MG63 (cell line): ENCODE measurements around the gene FOXO1. TPM values are rescaled to one million over a fixed set of nuclear protein-coding genes. Genes with fewer than 3 reads are reported as not detected.

ENCODE experiments used
- DNase-seq: peaks from one replicate; pipeline ENCODE4 v3.0.0-alpha.2; 2020
- H3K27me3 ChIP-seq: fragments of 250-450 bp; sonication (Bioruptor Pico); 2 replicates; pipeline ENCODE4 v1.5.1; 2020; ENCODE audit warnings: mild to moderate bottlenecking, moderate library complexity
- H3K36me3 ChIP-seq: fragments of 250-450 bp; sonication (Bioruptor Pico); 2 replicates; pipeline ENCODE4 v1.5.1; 2020; ENCODE audit warnings: mild to moderate bottlenecking, moderate library complexity
- H3K4me3 ChIP-seq: fragments of 250-450 bp; sonication (Bioruptor Pico); 2 replicates; pipeline ENCODE4 v1.5.1; 2020; ENCODE audit warnings: mild to moderate bottlenecking, moderate library complexity
- H3K9me3 ChIP-seq: fragments of 250-450 bp; sonication (Bioruptor Pico); 2 replicates; pipeline ENCODE4 v1.5.1; 2020; ENCODE audit warnings: mild to moderate bottlenecking, moderate library complexity
- total RNA-seq: library from RNA; depleted of rRNA; stranded (reverse); fragments of >200 nt; shearing (Covaris generic); gene quantifications from 2 replicates; pipeline ENCODE4 v1.2.3, GENCODE V29; 2014; ENCODE audit warnings: low replicate concordance

Gene FOXO1
- total RNA-seq, 1 experiment from 2014 or later: 1.7 TPM

- Histone ChIP-seq H3K4me3 (no peak overlapping the region), H3K27me3 (no peaks in the 10 kb centered on the region), H3K36me3 (no peaks in the 10 kb centered on the region), H3K9me3 (no peaks in the 10 kb centered on the region)
- DNase-seq: no peak
Measured at GRCh38 chr13:40558656-40559055, 107.8 kb downstream of the FOXO1 start.

GRCh38 chr13:40556453-40556852, 110.0 kb downstream of the FOXO1 start:
- no peak for DNase-seq
- Histone ChIP-seq H3K4me3 (no peak overlapping the region), H3K9me3 (no peaks in the 10 kb centered on the region), H3K36me3 (no peaks in the 10 kb centered on the region), H3K27me3 (no peaks in the 10 kb centered on the region)

DNA sequence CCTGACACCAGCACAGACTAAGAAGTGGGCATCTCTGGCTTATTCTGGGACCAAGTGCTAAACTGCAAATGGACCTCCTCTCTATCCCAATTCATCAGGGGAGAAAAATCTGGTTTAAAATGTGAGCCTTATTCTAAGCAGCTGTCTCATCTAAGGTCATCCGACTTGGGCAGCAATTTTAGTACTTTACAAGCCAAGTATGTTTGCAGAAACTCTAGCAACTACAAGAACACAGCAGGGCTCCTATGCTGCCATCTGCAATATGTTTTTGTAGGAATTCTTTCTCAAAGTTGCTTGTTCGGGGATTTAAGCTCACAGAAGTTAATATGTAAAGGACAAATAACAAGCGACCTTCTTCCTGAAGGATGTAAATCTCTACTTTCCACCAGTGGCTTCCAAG, 113.1 kb downstream of the FOXO1 start:
- Histone ChIP-seq H3K27me3 (no peaks in the 10 kb centered on the region), H3K9me3 (no peaks in the 10 kb centered on the region), H3K4me3 (no peak overlapping the region), H3K36me3 (no peaks in the 10 kb centered on the region)
- DNase-seq: no peak

- no peak for DNase-seq
- Histone ChIP-seq H3K9me3 (no peaks in the 10 kb centered on the region), H3K36me3 (no peaks in the 10 kb centered on the region), H3K4me3 (no peak overlapping the region), H3K27me3 (no peaks in the 10 kb centered on the region)
Measured at GRCh38 chr13:40552895-40553294, 113.5 kb downstream of the FOXO1 start.

DNA sequence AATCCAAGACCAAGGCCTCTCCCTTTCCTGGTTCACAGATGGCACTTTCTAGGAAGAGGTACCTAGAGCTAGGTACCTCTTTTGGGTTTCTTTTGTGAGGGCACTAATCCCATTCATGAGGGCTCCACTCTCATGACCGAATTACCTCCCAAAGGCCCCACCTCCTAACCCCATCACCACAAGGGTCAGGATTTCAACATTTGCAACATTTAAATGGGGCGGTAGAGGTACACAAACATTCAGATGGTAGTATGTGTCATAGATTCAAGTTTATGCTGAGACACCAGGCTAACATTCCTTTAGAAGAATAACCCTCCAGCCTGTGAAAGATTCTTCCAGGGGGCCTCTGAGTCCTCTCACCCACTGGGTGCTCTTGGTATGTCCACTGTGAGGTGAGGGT, 116.3 kb downstream of the FOXO1 start:
- H3K27me3 ChIP-seq: no peaks in the 10 kb centered on the region
- DNase-seq: no peak
- no peaks in the 10 kb centered on the region for H3K9me3 ChIP-seq
- no peak overlapping the region for H3K4me3 ChIP-seq
- H3K36me3 ChIP-seq: no peaks in the 10 kb centered on the region

GRCh38 chr13:40549500-40550094, 116.8 kb downstream of the FOXO1 start:
- no peaks in the 10 kb centered on the region for H3K9me3 ChIP-seq
- DNase-seq: peak; percentile 23
- no peak overlapping the region for H3K4me3 ChIP-seq
- H3K36me3 ChIP-seq: no peaks in the 10 kb centered on the region
- H3K27me3 ChIP-seq: no peaks in the 10 kb centered on the region

DNA sequence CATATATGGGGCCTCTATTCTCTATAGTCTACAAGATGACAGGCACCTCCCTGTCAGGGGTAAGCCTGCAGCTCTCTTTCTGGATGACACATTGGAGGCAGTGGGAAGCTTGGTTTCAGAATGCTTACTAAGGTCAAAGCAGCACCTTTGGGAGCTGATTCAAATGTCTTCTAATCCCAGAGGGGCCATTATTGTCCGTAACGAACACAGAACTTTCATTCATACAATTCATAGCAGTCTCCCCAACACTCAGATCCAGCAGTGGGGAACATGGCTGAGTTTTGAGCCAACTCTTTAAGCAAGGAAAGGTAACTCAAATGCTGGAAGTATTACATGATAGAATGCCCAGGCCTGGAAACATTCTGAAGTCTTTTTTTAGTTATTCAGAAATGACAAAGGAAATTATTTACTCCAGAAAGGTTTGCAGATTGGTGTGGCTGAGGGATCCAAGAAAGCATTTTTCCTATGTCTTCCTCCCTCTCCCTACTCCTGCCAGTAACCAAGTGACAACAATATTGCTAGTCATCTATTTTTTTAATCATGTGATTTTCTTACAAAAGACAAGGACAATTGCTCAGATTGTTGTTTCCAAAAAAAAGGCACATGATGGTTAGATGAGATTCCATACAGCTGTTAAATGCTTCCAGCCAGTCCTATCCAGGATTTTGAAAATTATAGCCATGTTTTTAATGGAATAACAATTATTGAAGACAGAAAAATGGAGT, 118.7 kb downstream of the FOXO1 start:
- no peak for DNase-seq
- Histone ChIP-seq H3K36me3 (no peaks in the 10 kb centered on the region), H3K9me3 (no peaks in the 10 kb centered on the region), H3K4me3 (no peak overlapping the region), H3K27me3 (no peaks in the 10 kb centered on the region)

- DNase-seq: no peak
- H3K27me3 ChIP-seq: no peaks in the 10 kb centered on the region
- H3K9me3 ChIP-seq: no peaks in the 10 kb centered on the region
- no peaks in the 10 kb centered on the region for H3K36me3 ChIP-seq
- no peak overlapping the region for H3K4me3 ChIP-seq
Measured at GRCh38 chr13:40546047-40546446, 120.4 kb downstream of the FOXO1 start.

GRCh38 chr13:40540328-40541044, 126.0 kb downstream of the FOXO1 start:
- Histone ChIP-seq H3K27me3 (no peaks in the 10 kb centered on the region), H3K4me3 (no peak overlapping the region), H3K9me3 (no peaks in the 10 kb centered on the region), H3K36me3 (no peaks in the 10 kb centered on the region)
- DNase-seq: peak; percentile 76

- no peak for DNase-seq
- no peak overlapping the region for H3K4me3 ChIP-seq
- no peaks in the 10 kb centered on the region for H3K36me3 ChIP-seq
- H3K9me3 ChIP-seq: no peaks in the 10 kb centered on the region
- H3K27me3 ChIP-seq: no peaks in the 10 kb centered on the region
Measured at GRCh38 chr13:40539576-40540327, 126.7 kb downstream of the FOXO1 start.

GRCh38 chr13:40537146-40537895, 129.1 kb downstream of the FOXO1 start:
- Histone ChIP-seq H3K36me3 (no peaks in the 10 kb centered on the region), H3K27me3 (no peaks in the 10 kb centered on the region), H3K4me3 (no peak overlapping the region), H3K9me3 (no peaks in the 10 kb centered on the region)
- no peak for DNase-seq

DNA sequence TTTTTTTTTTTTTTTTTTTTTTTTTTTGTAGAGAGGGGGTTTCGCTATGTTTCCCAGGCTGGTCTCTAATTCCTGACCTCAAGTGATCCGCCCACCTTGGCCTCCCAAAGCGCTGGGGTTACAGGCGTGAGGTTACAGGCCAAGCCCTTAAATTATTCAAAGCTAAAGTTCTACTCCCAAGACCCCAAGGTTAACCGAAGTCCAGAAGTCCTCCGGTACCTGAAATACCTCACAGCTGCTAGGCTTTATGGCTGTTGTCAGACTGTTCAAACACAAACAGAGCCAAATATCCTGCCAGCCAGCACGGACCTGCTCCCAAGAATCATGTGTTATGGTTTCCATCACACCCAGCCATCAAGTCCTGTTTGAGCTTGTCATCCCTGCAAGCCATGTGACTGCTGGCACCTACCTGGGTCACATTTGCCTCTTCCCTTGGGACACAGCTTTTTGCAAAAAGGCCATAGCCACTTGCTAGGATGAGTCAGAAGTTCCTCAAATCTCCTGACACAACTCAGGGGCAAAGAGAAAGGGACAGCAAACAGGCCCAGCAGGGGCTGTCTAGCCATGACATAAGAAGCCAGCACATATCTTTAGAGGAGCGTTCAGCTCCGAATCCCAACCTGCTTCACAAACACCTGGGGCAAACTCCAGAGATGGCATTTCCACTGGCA, 129.9 kb downstream of the FOXO1 start:
- no peaks in the 10 kb centered on the region for H3K9me3 ChIP-seq
- no peak for DNase-seq

DNA sequence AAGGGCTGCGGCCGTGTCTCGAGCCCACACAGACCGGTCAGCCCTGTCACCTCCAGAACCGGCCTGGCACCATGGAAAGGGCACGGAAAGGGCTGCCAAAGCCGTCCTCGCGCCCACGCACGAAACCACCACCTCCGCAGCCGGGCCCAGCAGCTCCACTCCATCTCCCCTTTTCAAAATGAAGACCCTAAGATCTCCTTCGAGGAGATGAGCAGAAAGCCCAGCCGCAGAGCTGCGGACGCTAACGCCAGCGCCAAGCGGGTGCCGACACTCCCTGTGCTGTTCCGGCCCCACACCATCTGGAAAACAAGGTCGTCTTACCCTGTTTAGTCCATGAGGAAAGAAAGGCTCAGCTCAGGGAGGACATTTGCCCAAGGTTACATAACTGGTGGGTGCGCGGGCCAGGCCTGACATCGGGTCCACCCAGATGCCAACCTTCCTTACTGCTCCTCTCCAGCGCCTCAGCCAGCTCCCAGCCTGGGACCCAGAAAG, 131.1 kb downstream of the FOXO1 start:
- DNase-seq: no peak
- H3K9me3 ChIP-seq: no peaks in the 10 kb centered on the region
- no peaks in the 10 kb centered on the region for H3K27me3 ChIP-seq
- no peaks in the 10 kb centered on the region for H3K36me3 ChIP-seq
- no peak overlapping the region for H3K4me3 ChIP-seq

More for the DNA sequence above, 129.9 kb downstream of the FOXO1 start:
- Histone ChIP-seq H3K27me3 (no peaks in the 10 kb centered on the region), H3K36me3 (no peaks in the 10 kb centered on the region), H3K4me3 (no peak overlapping the region)

- Histone ChIP-seq H3K9me3 (no peaks in the 10 kb centered on the region), H3K36me3 (no peaks in the 10 kb centered on the region), H3K4me3 (no peak overlapping the region), H3K27me3 (no peaks in the 10 kb centered on the region)
- no peak for DNase-seq
Measured at GRCh38 chr13:40534456-40534855, 132.0 kb downstream of the FOXO1 start.

DNA sequence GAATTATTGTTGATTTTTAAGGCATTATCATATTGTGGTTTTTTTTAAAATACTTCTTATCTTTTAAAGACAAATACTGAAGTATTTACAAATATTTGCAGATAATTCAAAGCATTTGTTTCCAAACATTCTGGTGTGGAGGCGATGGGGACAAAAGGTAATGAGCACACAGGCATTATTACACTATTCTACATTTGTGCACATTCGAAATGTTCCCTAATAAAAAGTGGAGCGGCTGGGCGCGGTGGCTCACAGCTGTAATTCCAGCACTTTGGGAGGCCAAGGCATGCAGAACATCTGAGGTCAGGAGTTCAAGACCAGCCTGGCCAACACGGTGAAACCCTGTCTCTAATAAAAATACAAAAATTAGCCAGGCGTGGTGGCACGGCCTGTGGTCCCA, 133.4 kb downstream of the FOXO1 start:
- Histone ChIP-seq H3K9me3 (no peaks in the 10 kb centered on the region), H3K27me3 (no peaks in the 10 kb centered on the region), H3K4me3 (no peak overlapping the region), H3K36me3 (no peaks in the 10 kb centered on the region)
- no peak for DNase-seq

DNA sequence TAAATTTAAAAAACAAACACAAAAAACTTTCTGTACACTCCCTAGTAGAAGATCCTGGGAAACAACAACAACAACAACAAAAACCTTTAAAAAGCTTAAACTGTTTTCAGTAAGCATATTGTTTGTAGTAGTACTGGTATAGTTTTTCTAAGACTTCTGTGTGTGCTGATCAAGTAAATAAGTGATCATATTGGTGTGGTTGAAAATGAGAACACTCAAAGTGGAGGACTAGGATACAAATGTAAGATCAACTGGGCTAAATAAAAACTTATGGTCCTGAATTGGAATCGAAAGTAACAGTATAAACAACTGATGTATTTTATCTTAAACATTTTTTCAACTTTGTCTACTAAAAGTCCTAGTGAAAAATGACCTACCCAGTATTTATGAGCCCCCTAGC, 135.5 kb downstream of the FOXO1 start:
- no peaks in the 10 kb centered on the region for H3K27me3 ChIP-seq

More for the DNA sequence above, 135.5 kb downstream of the FOXO1 start:
- Histone ChIP-seq H3K9me3 (0 out of 2 replicates have a peak, but pooled peaks cover 3% of the 10 kb centered on the region), H3K4me3 (no peak overlapping the region), H3K36me3 (no peaks in the 10 kb centered on the region)
- no peak for DNase-seq
